Keratinocyte (primary cell): ENCODE measurements around the gene INPP5A. TPM values are rescaled to one million over a fixed set of nuclear protein-coding genes. Genes with fewer than 3 reads are reported as not detected.

ENCODE experiments used
- DNase-seq: peaks from one replicate; pipeline ENCODE4 v3.0.0-alpha.2; 2011; ENCODE audit warnings: low read depth, missing footprints, low spot score
- FAIRE-seq: peaks from 2 replicates; lab custom pipeline; 2011; peaks lifted over from hg19 to GRCh38; lab: Jason Lieb, UNC
- H2AFZ ChIP-seq: 2 replicates; pipeline ENCODE4 v1.6.0; 2012; ENCODE audit warnings: low read length, control low read depth, inconsistent platforms; ENCODE audit not compliant: control insufficient read depth
- H3K27ac ChIP-seq: 2 replicates; pipeline ENCODE4 v1.5.1; 2011; ENCODE audit warnings: low read length; ENCODE audit not compliant: control insufficient read depth, insufficient read depth
- H3K27me3 ChIP-seq: 3 replicates; pipeline ENCODE4 v1.6.0; 2011; ENCODE audit warnings: low read length; ENCODE audit not compliant: control insufficient read depth, insufficient read depth; ENCODE audit errors: extremely low read depth
- H3K36me3 ChIP-seq, 2 experiments: 2 replicates in 1 of 2; 3 replicates in 1 of 2; pipeline ENCODE4 v1.5.1; 2011; ENCODE audit warnings: low read length in 2 of 2, mild to moderate bottlenecking in 1 of 2; ENCODE audit not compliant: control insufficient read depth in 2 of 2, insufficient read depth in 2 of 2; ENCODE audit errors: extremely low read depth in 1 of 2
- H3K4me1 ChIP-seq: 3 replicates; pipeline ENCODE4 v1.5.1; 2011; ENCODE audit warnings: low read length; ENCODE audit not compliant: control insufficient read depth, insufficient read depth; ENCODE audit errors: extremely low read depth
- H3K4me2 ChIP-seq: 3 replicates; pipeline ENCODE4 v1.6.0; 2011; ENCODE audit warnings: low read depth, low read length; ENCODE audit not compliant: control insufficient read depth, insufficient read depth; ENCODE audit errors: extremely low read depth
- H3K4me3 ChIP-seq, 3 experiments: fragments of 200-600 bp in 1 of 3; sonication (generic) in 1 of 3; 2 replicates in 2 of 3; 3 replicates in 1 of 3; pipeline ENCODE4 v1.5.1; 2011 to 2016; ENCODE audit warnings: low read length in 3 of 3, mild to moderate bottlenecking in 3 of 3, control low read depth in 2 of 3, inconsistent platforms in 1 of 3, low read depth in 1 of 3, mixed read lengths in 1 of 3, mixed run types in 1 of 3, moderate library complexity in 1 of 3; ENCODE audit not compliant: control insufficient read depth in 2 of 3, insufficient read depth in 2 of 3; ENCODE audit errors: extremely low read depth in 1 of 3
- H3K79me2 ChIP-seq: 2 replicates; pipeline ENCODE4 v1.6.0; 2012; ENCODE audit warnings: low read length; ENCODE audit not compliant: control insufficient read depth, insufficient read depth
- H3K9ac ChIP-seq: 3 replicates; pipeline ENCODE4 v1.6.0; 2011; ENCODE audit warnings: low read length; ENCODE audit not compliant: control insufficient read depth, insufficient read depth; ENCODE audit errors: extremely low read depth
- H3K9me1 ChIP-seq: 3 replicates; pipeline ENCODE4 v1.6.0; 2011; ENCODE audit warnings: low read length; ENCODE audit not compliant: control insufficient read depth, insufficient read depth; ENCODE audit errors: extremely low read depth
- H3K9me3 ChIP-seq: 2 replicates; pipeline ENCODE4 v1.5.1; 2012; ENCODE audit warnings: low read depth, low read length; ENCODE audit not compliant: control insufficient read depth
- H4K20me1 ChIP-seq: 3 replicates; pipeline ENCODE4 v1.6.0; 2011; ENCODE audit warnings: low read length; ENCODE audit not compliant: control insufficient read depth, insufficient read depth; ENCODE audit errors: extremely low read depth
- CTCF ChIP-seq, 3 experiments: IDR thresholded peaks in 1 of 3; conservative IDR thresholded peaks in 1 of 3; optimal IDR thresholded peaks in 1 of 3; 2 replicates in 2 of 3; 3 replicates in 1 of 3; pipeline versions ENCODE3 to v1.5.1; 2011; ENCODE audit warnings: low read length in 3 of 3, mild to moderate bottlenecking in 3 of 3, moderate library complexity in 2 of 3, control low read depth in 1 of 3, inconsistent platforms in 1 of 3; ENCODE audit not compliant: insufficient read depth in 2 of 3; ENCODE audit errors: extremely low read depth in 1 of 3
- EZH2 ChIP-seq: IDR thresholded peaks from one replicate; pipeline ENCODE4 v1.6.1; 2012; ENCODE audit warnings: inconsistent platforms, mild to moderate bottlenecking, low read length, moderate library complexity
- dilution Hi-C: fragments of 300-500 bp; cut with MboI; formaldehyde crosslinking; loops from one replicate; pipeline ENCODE4 v1.7.0; 2020; ENCODE audit warnings: low sequenced_read_pairs; ENCODE audit not compliant: extremely low pct_ligation_motif_present
- polyA plus RNA-seq, 5 experiments: library from polyadenylated mRNA; depleted of rRNA in 3 of 5; stranded (reverse) in 3 of 5; stranded (forward) in 1 of 5; unstranded in 1 of 5; fragments of >200 nt; gene quantifications; 1 replicate in 1 of 5; 2 replicates in 3 of 5; 3 replicates in 1 of 5; pipeline versions ENCODE4 v1.2.1 to v1.2.3, GENCODE V29; 2011 to 2012; ENCODE audit warnings: missing spikeins in 2 of 5, low read depth in 1 of 5, low replicate concordance in 1 of 5

INPP5A gene
- polyA plus RNA-seq, 1 donor (not counting 4 experiments of a cell fraction or from before 2014, with no cell fraction given) = 11.2 TPM

- no peaks in the 10 kb centered on the region for H3K9me3 ChIP-seq
- FAIRE-seq (no peak), DNase-seq (no peak)
- no peaks in the 10 kb centered on the region for H3K79me2 ChIP-seq
- no peak overlapping the region for H3K4me2 ChIP-seq
- H3K4me3 ChIP-seq = no peak overlapping the region
- TF ChIP-seq CTCF (optimal IDR thresholded peaks at IDR 0.05 in 1 of 3, IDR thresholded peaks at IDR 0.05 in 1 of 3, conservative IDR thresholded peaks at IDR 0.05 in 1 of 3; ENCODE audit: extremely low read depth in 1 of 3, insufficient read depth in 2 of 3, low read length in 3 of 3) (no peak), EZH2 (no peak)
- no peak overlapping the region for H3K27ac ChIP-seq
- H3K9me1 ChIP-seq = no peaks in the 10 kb centered on the region
- no peaks in the 10 kb centered on the region for H3K27me3 ChIP-seq
- H3K36me3 ChIP-seq = peaks cover 0 to 3% of the 10 kb centered on the region in 2 experiments
- no peaks in the 10 kb centered on the region for H3K4me1 ChIP-seq
- H2AFZ ChIP-seq = no peak overlapping the region
- H3K9ac ChIP-seq = no peak overlapping the region
- dilution Hi-C loops = no loop called here
- H4K20me1 ChIP-seq = no peaks in the 10 kb centered on the region
These were observed 162.0 kb downstream of the INPP5A start for GRCh38 chr10:132699411-132700155.

GRCh38 chr10:132700156-132701098 lies 162.8 kb downstream of the INPP5A start:
- no peaks in the 10 kb centered on the region for H3K4me1 ChIP-seq
- DNase-seq (no peak), FAIRE-seq (no peak)
- H3K36me3 ChIP-seq = peaks cover 0 to 3% of the 10 kb centered on the region in 2 experiments
- dilution Hi-C loops = no loop called here
- H3K27me3 ChIP-seq = no peaks in the 10 kb centered on the region
- no peak overlapping the region for H3K27ac ChIP-seq
- no peaks in the 10 kb centered on the region for H3K9me3 ChIP-seq
- no peak overlapping the region for H2AFZ ChIP-seq
- no peaks in the 10 kb centered on the region for H3K79me2 ChIP-seq
- no peaks in the 10 kb centered on the region for H4K20me1 ChIP-seq
- TF ChIP-seq EZH2 (no peak), CTCF (optimal IDR thresholded peaks at IDR 0.05 in 1 of 3, IDR thresholded peaks at IDR 0.05 in 1 of 3, conservative IDR thresholded peaks at IDR 0.05 in 1 of 3; ENCODE audit: extremely low read depth in 1 of 3, insufficient read depth in 2 of 3, low read length in 3 of 3) (no peak)
- no peaks in the 10 kb centered on the region for H3K9me1 ChIP-seq
- no peak overlapping the region for H3K4me3 ChIP-seq
- no peak overlapping the region for H3K9ac ChIP-seq
- no peak overlapping the region for H3K4me2 ChIP-seq
